HG02571 (cell line): Measurements from ENCODE around the gene SUSD5.
"Not testable (repeated sequence)": the region's sequence is repeated elsewhere in the genome, so short reads cannot be mapped to it uniquely, and the experiment has no call there.

ENCODE experiments used
- ATAC-seq: cut with Tn5 transposase; IDR thresholded peaks from one replicate; pipeline ENCODE4 v1.9.1; 2021; ENCODE audit warnings: mild to moderate bottlenecking, moderate library complexity; ENCODE audit not compliant: unreplicated experiment

The SUSD5 gene

GRCh38 chr3:33153782-33154181 is 64.8 kb downstream of the SUSD5 start:
- no peak for ATAC-seq

- ATAC-seq = no peak
Measured at GRCh38 chr3:33152363-33153360, 65.9 kb downstream of the SUSD5 start.

GRCh38 chr3:33149342-33149741 is 69.3 kb downstream of the SUSD5 start:
- no peak for ATAC-seq

DNA sequence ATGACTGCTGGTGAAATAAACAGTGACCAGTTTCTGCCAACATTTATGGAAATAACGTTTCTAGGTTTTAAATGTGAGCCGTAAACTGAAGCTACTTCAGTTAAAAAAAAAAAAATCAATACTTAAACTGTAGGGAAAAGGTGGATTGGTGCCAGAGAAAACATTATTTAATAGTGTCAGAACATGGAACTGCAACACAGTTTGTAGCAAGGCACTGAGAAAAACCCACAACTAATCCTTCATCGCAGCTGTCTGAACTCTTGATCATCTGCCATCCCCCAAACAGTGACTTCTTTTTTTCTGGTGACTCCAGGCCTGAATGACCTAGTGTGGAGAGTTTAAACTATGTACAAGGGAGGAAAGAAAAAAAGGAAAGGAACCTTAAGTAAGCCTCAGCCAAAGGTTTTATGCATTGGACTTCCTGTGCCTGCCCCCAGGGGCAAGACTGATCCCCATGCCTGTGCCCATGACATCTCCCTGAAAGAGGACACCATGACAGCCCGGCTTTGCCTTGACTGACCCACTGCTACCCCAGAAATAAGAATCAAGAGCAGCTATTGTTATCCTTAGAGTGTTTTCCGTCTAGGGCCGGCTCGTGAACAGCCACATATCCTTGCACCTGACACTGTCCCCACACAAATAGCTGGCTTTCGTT is 71.7 kb downstream of the SUSD5 start:
- no peak for ATAC-seq

DNA sequence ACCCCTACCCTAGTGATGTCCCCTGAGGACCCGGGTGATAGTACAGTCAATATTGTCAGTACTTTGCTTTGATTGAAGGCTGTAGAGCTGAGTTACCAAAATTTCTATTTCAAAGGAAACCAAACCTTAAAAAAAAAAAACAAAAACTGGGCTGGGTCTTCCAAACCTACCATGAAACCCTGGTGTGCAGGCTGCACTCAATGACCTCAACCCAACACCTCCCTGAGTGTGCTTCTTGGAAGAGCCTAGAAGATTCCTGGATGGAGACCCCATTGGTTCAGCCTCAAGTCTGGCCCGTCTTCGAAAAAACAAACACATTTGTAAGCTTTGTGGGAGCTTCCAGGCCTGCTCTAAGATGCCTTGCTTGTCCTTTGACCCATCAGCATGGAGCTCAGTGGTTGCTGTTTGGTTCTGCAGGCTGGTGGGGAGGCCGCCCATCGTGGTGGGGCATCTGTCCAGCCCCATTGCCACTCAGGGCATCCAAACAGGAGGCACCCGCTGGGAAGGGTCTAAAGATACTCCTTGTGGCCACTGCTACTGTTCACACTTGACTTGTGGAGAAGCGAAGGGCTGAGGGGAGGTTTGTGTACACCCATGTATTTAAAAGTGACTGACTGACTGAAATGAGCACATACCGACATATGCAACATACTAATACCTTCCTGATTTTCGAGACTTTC is 72.6 kb downstream of the SUSD5 start:
- no peak for ATAC-seq

- ATAC-seq = no peak
Measured at GRCh38 chr3:33145221-33145900, 73.2 kb downstream of the SUSD5 start.

DNA sequence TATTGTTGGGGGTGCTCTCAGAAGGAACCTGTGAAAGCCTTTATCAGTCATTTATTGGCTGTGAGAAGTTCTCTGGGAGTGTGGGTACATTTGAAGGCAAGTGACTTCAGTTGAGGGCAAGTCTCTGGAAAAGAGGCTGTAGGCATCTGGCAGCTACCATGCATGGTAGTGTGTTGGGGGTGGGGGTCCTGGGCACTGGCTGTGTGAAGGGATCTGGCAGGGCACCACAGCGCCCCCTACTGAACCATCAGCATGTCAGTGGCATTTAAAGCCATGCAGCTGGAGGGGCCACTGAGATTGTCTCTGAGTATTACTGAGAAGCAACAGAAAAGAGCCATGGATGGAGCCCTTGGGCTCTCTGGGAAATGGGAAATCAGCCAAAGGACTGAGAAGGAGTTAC is 74.2 kb downstream of the SUSD5 start:
- no peak for ATAC-seq

DNA sequence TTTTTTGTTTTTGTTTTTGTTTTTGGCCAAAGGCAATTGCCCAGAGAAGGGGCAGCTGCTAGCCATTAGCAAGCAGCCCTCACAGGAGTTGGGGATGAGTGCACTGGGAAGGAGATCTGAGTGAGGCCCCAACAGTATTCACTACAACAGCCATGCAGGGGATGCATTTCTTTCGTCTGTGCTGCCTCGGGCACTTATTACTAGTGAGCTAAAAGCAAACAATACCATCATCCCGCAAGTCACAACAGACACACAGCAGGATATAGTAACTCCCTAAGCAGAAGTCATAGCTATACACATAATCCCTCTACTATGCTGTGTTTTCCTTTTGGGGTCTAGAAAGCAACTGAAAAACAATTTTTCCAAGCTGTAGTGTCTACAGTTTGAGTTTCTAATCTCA is 77.6 kb downstream of the SUSD5 start:
- ATAC-seq = no peak

DNA sequence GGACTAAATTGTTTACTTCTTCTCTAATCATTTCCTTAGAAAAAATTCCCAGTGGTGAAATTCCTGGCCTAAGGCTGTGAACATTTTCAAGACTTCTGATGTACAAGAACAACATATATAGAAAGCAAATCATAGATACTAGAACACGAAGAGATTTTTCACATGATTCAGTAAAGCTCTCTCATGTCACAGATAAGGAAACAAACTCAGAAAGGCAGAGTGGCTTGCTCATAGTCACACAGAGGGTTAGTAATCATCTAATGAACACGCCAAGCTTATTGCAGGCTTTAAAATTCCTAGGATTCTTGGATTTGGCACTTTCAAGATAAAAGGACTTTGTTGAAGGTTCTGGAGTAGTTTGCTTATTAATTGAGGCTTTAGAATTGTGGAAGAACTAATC is 78.6 kb downstream of the SUSD5 start:
- no peak for ATAC-seq

- ATAC-seq = not testable (repeated sequence)
Measured at GRCh38 chr3:33139006-33139623, 79.5 kb downstream of the SUSD5 start.

GRCh38 chr3:33137691-33138090 is 80.9 kb downstream of the SUSD5 start:
- no peak for ATAC-seq

DNA sequence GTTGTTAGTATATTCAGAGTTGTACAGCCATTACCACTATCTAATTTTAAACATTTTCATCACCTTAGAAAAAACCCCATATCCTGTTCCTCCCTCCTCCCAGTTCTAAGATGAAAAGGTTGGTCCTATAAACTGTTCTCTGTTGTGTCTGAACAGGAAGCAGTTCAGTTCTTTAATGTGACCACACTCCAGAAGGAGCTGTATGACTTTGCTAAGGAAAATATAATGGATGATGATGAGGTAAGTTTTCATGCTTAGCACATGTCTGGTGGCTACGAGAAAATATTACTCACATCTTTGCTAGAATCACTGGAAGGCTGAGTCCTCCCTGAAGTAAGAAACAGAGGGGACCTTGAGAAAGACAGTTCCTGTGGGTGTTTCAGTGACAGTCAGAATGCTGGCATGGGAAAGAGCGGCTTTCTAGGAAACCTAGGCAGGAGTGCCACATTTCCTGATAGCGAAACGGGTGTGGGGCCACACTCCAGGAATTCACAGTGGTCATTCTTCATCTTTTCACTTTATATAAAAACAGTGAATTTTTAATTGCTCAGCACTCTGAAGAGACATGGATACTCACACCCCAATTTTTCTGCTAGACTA is 84.5 kb downstream of the SUSD5 start:
- ATAC-seq = no peak

DNA sequence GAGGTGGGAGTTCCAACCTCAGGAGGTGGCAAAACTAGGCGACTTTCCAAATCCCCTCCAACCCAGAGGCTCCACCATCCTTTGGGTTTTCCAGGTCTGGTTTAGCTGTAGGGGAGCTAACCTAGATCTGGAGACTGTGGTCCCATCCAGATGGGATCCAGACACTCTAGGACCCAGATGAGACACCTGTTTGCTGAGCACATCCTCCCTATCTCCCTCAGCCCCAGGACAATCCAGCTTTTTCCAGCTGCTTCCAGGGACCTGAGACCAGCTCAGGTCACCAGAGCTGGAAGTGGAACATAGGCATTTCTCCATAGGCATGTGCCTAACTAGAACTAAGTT is 86.6 kb downstream of the SUSD5 start:
- no peak for ATAC-seq

DNA sequence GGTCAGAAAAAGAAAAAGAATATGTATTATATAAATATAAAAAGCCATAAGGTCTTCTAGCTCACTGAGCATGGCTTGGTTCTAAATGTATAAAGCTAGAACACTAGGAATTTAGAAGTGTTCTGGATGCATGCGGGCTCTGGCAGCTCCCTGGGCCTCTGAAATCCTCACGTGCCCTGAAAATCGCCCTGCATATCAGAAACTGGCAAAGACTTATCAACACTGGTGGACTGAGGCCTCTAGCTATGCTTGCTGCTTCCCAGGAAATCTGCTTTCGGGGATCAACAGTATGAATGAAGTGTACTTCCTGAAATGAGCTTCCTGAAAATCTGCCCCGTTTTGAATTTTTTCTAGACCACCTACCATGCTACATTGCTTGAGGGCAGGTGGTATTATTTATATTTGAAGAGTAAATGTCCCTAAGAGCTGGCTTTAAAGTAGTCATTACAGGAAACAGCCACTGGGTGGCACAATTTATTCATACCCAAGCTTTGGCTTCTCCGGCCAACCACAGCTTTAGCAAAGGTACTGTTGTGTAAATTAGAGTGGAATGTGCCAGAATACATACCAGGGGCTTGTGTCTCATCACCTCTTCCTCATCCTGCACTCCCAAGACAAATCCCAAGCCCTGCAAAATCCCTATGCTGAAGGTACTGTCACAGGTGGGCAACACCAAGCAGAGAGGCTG is 87.1 kb downstream of the SUSD5 start:
- peak; percentile 87 for ATAC-seq

GRCh38 chr3:33130144-33130543 is 88.5 kb downstream of the SUSD5 start:
- ATAC-seq = no peak

DNA sequence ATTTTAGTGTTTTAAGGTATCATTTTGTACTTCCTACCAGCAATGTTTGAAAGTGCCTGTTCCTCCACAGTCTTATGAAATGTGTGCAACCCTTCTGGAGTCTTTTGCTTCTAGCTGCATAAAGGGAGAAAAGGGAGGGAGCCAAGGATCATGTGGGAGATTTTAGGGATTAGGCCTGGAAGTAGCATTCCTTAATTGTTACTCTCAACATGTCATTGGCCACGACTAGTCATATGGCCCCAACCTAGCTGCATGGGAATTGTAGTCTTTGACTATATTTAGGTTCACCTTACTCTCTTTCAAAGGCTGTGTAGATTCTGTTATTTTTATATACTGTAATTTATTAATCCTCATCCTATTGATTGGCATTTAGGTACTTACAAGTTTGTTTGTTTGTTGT is 89.9 kb downstream of the SUSD5 start:
- ATAC-seq = no peak

DNA sequence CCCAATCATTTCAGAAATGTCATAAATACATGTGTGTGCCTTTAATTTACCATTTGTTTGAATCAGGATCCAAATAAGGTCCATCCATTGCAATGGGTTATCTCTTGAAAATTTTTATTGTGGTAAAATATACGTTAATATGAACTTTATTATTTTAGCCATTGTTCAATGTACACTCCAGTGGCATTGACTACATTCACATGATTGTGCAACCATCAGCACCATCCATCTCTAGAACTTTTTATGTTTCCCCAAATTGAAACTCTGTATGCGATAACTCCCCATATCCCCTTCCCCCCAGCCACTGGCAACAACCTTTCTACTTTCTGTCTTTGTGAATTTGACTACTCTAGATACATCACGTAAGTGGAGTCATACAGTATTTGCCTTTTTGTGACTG is 92.8 kb downstream of the SUSD5 start:
- no peak for ATAC-seq

- ATAC-seq = no peak
Measured at GRCh38 chr3:33124638-33125037, 94.0 kb downstream of the SUSD5 start.

- ATAC-seq = no peak
Measured at GRCh38 chr3:33122991-33123390, 95.6 kb downstream of the SUSD5 start.

- ATAC-seq = no peak
Measured at GRCh38 chr3:33119891-33120290, 98.7 kb downstream of the SUSD5 start.
